GM21825 (cell line): ENCODE measurements around the gene TEX48.

ENCODE experiments used
- ATAC-seq: cut with Tn5 transposase; IDR thresholded peaks from one replicate; pipeline ENCODE4 v1.9.1; 2021; ENCODE audit warnings: mild to moderate bottlenecking, moderate library complexity; ENCODE audit not compliant: unreplicated experiment

TEX48 gene, protein sequence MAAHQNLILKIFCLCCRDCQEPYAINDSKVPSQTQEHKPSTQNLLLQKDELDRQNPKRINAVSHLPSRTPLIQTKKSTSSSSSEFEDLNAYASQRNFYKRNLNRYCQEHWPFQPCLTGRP

DNA sequence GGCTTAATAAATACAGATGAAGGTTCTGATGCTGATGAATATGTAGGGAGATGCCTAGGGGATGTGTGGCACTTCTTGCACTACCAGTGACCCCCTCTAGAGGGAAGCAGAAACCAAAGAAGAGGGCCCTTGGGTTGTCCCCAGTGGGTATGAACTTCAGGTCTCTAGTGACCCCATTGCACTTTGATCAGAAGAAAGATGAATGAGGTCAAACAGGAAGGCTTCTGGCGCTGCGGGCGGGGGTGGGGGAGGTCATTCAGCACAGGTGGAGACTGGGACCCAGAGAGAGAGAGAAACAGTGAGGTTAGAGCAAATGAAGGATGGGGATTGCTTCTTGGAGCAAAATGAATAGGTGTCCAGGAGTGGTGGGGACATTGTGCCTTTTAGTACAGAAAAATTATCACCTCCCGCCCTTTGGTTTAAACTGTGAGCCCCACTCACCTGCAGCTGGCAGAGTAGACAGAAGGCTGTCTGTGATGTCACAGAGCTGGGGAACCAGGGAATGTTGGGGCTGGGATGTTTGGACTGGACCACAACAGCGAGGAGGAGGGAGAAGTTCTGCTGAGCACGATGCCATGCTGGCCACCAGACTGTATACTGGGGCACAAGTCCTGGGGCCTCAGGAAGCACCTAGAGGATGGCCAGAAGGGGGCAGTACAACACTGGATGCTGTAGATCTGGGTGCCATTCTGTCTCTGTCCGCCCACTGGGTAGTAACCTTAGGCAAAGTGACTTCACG, at the start of gene TEX48:
Gene TEX48 (minus strand): TSS at position 599 of the 739 bp plus-strand sequence. CDS start 10,469 bp downstream, outside the sequence.
- peak; percentile 55 for ATAC-seq

DNA sequence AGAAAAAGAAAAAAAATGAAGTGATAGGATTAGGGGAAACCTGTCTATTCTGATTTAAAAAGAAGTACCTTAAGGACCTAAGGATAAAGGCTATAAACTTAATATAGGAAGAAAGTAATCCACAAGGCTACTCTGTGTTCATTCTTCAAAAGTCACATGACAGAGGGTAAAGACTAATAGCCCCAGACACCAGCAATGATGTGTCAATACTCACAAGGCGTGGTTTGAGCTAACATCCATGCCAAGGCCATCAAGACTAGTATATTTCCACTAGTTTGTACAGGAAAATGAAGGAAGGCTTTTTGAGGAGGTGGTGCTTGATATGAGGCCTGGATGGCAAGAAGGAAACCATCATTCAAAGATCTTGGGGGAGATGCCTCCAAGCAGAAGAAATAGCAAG, 49.7 kb upstream of the TEX48 start:
- no peak for ATAC-seq

DNA sequence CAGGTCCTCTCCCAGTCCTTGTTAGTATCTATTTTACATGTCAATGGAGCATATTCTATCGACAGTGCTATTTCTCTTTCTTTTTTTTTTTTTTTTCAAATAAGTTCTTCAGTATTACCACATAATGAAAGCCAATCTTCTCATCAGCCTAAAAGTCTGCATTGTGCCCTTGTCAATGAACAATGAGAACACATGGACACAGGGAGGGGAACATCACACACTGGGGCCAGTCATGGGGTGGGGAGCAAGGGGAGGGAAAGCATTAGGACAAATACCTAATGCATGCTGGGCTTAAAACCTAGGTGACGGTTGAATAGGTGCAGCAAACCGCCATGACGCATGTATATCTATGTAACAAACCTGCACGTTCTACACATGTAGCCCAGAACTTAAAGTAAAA, 47.7 kb upstream of the TEX48 start:
- no peak for ATAC-seq

DNA sequence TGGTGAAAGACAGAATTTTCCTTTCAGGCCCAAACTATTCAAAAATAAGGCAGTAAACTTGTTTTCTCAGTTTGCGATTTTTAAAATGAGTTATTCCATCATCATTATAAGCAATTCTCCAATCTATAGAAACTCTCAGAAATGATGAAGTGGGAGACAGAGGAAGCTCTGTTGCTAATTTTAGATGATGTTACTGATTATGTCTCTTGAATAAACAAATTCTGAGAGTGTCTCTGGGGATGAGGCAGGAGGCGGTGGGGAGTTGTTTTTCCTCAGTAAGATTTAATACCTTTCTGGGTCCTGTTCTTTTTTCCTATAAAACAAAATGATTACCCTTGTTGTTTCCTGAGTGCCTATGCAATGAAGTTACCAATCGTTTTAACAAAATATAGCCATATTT, 43.9 kb upstream of the TEX48 start:
- no peak for ATAC-seq

DNA sequence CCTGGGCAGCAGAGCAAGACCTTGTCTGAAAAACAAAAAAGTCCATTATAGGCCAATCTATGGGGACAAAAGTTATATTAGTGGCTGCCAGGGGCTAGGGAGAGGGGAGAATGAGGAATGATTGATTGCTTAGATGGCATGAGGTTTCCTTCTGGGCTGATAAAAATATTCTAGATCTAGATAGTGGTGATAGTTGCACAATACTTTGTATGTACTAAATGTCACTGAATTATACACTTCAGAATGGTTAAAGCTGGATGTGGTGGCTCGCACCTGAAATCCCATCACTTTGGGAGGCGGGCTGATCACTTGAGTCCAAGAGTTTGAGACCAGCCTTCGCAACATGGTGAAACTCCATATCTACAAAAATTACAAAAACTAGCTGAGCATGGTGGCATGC, 42.8 kb upstream of the TEX48 start:
- ATAC-seq, result no peak

DNA sequence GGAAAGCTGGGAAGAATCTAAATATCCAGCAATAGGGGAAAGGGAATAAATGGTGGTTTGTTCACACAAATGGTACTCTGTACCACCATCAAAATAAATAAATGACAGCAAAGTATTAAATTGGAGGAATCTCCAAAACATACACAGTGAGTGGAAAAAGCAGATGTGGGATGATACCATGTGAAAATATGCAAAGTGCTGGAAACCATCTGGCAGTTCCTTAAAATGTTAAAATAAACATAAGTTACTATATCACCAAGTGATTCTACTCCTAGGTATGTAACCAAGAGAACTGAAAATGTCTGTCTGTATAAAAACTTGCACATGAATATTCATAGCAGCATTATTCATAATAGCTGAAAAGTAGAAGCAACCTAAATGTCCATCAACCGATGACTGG, 41.9 kb upstream of the TEX48 start:
- no peak for ATAC-seq

DNA sequence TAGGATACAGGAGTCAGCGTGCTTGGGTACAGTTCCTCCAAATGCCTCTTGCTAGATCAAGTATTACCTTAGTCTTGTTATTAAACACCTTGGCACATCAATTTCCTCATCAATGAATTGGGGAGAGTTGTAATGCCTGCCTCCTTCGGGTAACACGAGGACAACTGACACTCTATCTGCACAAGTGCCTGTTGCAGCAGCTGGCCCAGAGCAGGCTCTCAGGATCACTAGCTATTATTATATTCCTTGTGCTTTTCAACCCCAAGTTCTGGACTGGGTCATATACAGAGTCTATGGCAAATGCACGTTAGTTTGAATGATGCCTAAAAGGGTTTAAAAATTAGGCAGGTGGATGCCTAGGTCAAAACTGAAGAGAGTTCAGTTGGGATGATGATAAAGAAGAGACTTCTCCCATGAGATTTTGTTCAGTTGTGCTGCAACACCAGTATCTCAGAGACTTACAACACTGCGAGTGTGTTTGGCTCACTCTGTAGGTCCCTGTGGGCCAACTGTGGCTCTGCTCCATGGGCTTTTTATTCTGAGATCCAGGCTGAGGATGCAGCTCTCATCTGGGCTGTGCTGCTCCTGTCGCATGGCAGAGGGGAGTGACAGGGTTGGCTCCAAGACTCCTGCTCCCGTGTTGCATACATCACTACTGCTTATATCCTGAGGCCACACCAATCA, 41.1 kb upstream of the TEX48 start:
- no peak for ATAC-seq

DNA sequence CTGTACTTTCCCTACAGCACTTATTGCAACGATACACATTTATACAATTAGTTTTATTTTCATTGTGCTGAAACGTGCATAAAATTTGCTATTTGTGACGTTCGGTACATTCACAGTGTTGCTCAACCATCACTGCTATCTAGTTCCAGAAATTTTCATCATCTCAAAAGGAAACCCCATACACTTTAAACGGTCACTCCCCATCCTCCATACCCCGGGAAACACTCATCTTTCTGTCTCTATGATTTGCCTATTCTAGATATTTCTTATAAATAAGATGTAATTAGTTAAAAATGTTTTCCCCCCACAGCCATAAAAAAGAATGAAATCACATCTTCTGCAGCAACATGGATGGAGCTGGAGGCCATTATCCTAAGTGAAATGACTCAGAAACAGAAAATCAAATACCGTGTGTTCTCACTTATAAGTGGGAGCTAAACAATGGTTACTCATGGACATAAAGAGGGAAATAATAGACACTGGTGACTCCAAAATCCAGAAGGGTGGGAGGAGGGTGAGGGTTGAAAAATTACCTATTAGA, 40.2 kb upstream of the TEX48 start:
- ATAC-seq, result no peak

DNA sequence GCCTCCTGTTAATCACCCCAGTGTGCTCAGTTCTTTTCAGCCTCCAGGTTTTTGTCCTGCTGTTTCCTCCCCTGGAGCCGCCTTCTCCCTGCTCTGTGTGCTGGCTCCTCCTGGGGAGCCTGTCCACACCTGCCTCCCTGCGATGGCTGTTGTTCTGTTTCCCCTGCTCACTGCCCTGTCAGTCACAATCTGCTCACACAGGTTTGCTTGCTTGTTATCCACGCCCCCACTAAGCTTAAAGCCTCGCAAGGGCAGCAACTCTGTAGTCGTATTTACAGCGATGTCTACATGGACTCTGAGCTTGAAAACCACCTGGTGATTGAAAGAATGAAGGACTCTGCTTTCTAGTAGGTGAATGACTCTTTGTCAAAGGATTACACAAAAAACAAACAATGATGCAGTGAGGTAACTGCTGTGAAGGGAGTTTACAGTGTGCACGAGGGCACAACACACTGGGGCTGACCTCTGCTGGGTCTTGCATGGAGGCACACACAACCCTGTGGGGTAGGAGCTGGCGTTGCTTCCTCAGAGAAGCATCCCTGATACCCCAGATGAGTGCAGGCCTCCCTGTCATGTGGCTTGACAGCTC, 39.6 kb upstream of the TEX48 start:
- ATAC-seq, result no peak

DNA sequence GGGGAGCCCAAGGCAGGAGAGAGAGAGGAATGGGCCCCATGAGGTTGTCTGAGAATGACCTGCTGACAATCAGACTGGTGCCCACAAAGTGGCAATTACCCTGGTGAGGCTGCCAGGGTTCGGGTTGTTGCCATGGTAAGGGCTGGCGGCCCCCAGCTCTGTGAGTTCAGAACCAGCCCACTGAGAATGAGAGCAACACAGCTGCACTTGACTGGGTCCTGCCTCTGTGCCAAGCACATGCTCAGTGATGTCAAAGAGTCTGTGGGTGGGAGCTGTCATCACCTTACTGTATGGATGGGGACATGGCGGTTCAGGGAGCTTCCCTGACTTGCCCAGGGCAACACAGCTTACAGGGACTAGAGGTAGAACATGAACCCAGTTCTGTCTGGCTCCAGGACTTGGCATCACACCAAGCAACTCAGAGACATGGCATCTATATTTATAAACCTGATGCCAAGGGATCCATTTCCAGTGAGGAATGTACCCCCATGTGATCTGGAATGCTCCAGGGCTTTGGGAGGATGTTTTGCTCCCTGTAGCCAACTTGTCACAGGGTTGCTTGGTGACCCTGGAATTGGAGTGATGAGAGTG, 38.2 kb upstream of the TEX48 start:
- ATAC-seq, result no peak

DNA sequence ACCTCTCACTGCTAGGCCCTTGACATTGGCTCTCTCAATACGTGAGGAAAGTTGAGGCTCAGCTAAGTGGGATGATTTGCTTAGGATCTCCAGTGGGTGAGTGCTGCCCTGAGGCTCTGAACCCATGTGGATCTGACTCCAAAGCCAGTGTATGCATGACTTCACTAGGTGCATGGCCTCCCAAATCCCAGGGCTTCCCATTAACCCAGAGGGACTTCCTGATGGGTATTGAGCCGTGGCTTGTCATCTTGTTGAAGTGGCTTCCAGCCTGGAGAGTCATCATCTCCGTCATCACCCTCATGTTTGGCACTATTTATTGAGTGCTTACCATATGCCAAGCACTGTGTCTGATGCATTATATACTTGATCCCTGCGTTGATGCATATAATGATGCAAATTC, 37.3 kb upstream of the TEX48 start:
- ATAC-seq, result no peak

DNA sequence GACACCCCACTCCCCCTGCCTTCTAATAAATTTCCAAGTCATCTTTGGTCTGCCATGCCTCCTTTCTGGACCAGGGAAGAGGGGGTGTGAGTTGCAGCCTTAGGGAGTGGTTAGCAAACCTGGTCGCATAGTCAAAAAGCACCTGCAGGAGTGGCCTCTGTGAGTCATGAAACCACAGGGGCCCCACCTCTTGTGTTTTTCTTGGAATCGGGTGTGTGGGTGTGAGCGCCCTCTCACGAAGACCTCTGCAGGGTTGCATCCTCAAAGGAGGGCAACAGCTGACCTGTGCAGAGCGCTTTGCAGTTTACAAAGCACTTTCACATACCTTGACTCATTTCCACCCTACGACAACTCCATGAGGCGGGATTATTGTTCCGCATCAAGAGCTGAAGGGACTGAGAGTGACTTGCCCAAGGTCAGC, 36.8 kb upstream of the TEX48 start:
- no peak for ATAC-seq

DNA sequence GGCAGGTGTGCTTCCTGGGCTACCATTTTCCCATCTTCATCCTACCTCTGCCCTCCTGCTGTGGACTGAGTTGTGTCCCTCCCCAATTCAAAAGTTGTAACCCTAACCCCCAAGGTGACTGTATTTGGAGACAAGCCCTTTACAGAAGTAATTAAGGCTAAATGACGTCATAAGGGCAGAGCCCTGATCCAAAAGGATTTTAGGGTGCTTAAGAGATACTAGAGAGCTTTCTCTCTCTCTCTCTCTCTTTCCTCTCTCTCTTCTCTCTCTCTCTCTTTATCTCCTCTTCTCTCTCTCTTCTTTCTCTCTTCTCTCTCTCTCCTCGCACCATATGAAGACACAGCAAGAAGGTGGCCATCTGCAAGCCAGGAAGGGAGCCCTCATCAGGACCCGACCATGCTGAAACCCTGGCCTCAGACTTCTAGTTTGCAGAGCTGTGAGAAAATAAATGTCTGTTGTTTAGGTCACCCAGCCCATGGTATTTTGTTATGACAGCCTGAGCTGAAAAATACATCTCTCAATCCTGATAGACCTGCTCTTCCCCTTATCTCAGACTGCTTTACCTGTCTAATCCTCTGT, 36.0 kb upstream of the TEX48 start:
- no peak for ATAC-seq

DNA sequence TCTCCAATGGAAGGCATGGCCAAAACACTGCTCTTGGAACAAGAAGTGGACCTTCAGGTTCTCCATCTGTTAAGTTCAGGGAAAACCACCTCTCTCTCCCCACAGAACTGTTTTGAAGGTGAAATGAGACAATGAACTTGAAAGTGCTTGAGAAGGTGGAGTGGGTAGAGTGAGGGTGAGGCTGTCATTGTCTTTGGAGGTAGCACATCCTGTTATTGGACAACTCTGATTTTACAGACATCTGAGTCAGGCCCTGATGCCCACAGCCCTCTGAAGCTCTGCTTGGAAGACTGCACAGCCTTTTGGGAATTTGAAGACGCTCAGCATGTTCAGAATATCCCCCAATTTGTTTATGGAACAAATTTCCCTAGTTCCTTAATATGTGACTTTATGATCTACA, 27.6 kb upstream of the TEX48 start:
- ATAC-seq, result no peak

DNA sequence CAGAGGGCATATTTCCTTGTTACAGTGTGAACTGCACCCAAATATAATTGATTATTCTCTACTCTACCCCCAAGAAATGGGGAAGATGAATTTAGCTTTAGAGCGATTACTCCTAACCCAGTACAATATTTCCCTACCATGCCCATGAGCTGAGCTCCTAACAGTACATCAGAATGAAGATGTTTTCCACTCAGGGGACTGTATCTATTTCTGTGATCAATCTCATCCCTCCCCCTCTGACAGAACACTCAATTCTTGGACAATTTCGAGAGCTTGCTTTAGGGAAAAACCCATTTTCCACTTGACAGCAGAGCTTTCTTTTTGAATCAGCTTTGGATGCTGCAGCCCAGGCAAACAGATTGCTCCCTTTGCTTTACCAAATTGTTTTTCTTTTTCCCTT, 24.7 kb upstream of the TEX48 start:
- no peak for ATAC-seq

DNA sequence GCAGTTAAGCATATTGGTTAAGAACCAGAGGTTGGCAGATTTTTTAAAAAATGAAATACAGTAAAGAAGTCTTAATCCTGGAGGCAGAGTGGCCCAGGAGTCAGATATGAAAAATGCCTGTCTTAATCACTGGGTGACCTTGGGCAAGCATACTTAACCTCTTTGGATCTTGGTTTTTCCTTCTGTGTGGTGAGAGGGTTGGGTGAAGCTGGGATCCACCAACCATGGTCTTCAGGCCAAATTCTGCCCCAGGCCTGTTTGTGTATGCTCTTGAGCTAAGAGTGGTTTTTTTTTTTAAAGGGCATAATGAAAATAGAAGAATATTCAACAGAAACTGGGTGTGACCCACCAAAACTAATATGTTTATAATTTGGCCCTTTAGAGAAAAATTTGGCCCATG, 20.0 kb upstream of the TEX48 start:
- no peak for ATAC-seq

DNA sequence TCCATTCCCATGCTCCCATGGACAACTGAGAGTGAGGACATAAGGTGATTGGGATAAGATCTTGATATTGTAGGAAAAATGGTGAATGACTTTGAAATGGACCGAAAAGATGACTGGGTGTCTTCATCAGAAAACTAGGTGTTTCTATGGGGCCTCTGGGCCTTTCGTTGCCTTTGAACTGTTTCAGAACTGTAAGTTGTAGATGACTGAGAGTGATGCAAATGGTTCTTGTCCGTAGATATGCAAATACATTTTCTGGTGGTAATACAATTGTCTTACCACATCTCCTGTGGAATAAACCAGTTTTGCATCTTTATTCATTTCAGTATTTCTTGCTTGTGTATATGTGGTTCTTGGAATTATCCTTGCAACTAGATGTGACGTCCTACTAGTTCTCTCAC, 16.0 kb upstream of the TEX48 start:
- no peak for ATAC-seq

DNA sequence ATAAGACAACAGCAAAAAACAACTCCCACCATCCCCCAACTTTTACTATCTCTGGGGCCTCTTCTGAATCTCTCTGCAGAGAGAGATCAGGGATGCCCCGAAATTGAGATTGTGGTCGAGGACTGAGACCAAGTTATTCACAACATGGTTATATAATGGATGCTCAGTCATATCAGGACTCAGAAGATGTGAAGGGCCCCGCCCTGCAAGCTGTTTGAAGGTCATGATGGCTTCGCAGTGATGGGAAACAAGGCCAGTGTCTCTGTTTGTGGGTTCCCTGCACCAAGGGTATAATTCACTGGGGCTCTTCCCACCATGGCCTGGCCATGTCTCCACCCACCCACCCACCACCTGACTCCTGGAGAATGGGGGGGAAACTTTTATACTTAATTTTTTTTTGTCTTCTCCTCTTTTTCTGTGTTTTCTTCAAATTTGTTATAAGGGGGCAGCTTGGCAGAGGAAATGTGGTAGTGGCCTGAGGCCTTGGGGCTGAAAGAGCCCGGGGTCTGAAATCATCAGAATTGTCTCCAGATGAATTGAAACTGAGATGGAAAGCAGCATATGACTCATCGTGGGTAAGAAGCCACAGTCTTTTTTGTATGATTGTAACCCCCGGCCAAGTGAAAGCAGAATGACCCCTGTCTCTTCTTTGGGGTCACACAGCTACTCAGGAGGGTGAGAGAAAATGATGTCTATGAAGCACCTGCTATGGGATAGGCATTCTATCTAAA, 15.0 kb upstream of the TEX48 start:
- ATAC-seq, result peak; percentile 64

DNA sequence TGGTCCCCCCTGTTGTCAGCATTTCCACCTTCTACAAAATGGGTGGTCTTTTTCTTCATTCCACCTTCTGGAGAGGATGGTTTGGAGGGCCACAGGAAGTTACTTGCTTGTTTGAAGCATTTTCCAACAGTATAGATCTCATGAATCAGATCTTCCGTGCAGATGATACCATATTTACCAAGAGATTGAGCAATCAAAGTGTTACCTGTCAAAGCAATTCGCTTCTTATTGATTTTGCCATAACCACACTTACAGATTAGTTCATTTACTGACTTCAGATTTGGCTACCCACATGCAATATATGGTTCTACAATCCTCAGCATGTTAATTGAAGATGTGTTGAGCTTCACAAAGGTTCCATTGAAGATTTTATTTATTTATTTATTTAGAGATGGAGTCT, 14.0 kb upstream of the TEX48 start:
- ATAC-seq, result no peak

DNA sequence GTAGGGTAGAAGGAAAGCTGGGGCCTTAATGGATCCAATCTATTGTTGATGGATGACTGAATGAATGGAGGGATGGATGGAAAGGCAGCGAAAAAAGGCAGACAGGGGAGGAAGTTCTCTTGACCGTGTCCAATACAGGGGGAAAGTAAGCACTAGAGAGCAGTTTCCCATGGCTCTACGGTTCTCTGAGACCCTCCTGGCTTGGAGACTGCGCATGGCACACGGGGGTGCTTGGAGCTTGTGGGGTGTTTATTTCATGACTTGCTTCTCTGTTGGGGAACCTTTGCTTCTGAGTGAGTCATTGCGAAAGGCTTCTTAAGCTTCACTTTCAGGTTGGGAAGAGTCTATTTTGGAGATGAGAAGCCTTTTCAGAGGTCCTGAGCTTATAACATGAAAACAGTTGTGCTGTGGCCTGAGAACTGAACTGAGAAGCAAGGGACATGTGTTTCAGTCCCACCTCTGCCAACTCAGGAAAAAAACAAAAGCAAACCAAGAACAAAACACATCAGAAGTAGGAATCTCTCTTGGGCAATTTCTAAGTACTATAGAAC, 12.8 kb upstream of the TEX48 start:
- peak; percentile 35 for ATAC-seq
